Sciatic nerve (tissue), 2 donors: ENCODE results near the gene TRAF6. TPM values are rescaled to one million over a fixed set of nuclear protein-coding genes. Genes with fewer than 3 reads are reported as not detected.

ENCODE experiments used
- ATAC-seq: fragments of 200-7000 bp; cut with Tn5 transposase; one replicate; pipeline ENCODE4 v1.9.1; 2020; ENCODE audit warnings: mild to moderate bottlenecking, moderate library complexity
- DNase-seq: peaks from one replicate; pipeline ENCODE4 v3.0.0-alpha.2; 2020; ENCODE audit warnings: low spot score
- intact Hi-C: fragments of 100-400 bp; cut with DNase I; formaldehyde crosslinking; loops from one replicate; pipeline ENCODE4 v1.14.2; 2022
- total RNA-seq: library from RNA; stranded (reverse); fragmentation: NEBNext Ultra II Directional; extraction: Animal tissue kit (Norgen Biotek cat#: 25700); gene quantifications from one replicate; pipeline ENCODE4 v1.2.1, GENCODE V29; 2021
- donor health status: DM: no; HTN: no; CAD: no.
- donor health status: DM: no; HTN: no; CAD: no.

The TRAF6 gene
- total RNA-seq, 1 donor from 2014 or later = 16.6 TPM

GRCh38 chr11:36465449-36466163 is 44.5 kb downstream of the TRAF6 start:
- intact Hi-C loops = no loop called here
- DNase-seq = no peak
- no peak for ATAC-seq

GRCh38 chr11:36464720-36465119 is 45.4 kb downstream of the TRAF6 start:
- ATAC-seq (no peak), DNase-seq (no peak)
- intact Hi-C loops = no loop called here

DNA sequence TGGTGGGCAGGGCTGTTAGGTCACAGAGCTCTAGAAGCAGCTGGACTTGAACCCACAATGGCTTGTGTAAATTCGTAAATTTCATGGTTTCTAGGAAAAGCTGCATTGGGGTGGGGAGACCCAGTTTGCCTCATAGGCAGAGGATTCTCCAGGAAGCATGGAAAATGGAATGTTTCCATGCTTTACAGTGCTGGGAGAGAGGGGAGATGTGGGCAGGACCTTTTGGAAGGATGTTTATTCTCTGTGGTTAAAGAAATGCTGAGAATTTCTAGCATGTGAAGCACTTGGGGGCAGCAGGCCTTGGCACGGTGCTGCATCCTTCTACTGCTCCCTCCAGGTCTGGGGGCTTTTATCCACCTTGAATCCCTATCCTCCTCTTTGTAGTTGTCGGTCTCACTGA is 46.3 kb downstream of the TRAF6 start:
- no peak for ATAC-seq
- intact Hi-C loops = no loop called here
- no peak for DNase-seq

DNA sequence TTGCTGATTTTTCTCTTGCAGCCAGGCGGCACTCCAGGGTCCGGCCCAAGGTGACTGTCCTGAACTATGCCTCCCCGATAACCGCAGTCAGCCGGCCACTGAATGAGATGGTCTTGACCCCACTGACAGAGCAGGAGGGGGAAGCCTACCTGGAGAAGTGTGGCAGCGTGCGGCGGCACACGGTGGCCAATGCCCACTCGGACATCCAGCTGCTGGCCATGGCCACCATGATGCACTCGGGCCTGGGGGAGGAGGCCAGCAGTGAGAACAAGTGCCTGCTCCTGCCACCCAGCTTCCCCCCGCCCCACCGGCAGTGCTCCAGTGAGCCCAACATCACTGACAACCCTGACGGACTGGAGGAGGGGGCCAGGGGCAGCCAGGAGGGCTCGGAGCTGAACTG is 47.8 kb downstream of the TRAF6 start:
- DNase-seq (no peak), ATAC-seq (no peak)
- intact Hi-C loops = no loop called here

- DNase-seq = no peak
- intact Hi-C loops = no loop called here
- no peak for ATAC-seq
Observed at GRCh38 chr11:36460220-36460619, 49.9 kb downstream of the TRAF6 start.

DNA sequence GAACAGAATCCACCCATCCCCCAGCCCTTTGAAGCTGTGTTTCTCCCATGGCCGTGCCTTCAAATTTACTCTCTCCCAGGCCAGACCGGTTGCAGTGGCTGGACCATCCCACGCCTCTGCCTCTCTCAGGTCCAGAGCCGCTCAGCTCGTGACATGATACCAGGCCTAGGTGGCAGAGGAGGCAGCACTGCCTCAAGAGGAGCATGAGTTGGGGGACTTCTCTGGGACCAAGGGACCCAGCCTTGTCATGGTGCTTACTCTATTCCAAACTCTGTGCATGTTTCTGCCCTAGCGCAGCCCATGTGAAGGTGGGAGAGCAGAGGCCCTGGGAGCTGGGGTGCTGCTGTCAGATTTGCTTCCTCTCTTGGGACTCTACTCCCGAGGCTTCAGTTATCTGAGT is 51.0 kb downstream of the TRAF6 start:
- intact Hi-C loops = no loop called here
- ATAC-seq (no peak), DNase-seq (no peak)

DNA sequence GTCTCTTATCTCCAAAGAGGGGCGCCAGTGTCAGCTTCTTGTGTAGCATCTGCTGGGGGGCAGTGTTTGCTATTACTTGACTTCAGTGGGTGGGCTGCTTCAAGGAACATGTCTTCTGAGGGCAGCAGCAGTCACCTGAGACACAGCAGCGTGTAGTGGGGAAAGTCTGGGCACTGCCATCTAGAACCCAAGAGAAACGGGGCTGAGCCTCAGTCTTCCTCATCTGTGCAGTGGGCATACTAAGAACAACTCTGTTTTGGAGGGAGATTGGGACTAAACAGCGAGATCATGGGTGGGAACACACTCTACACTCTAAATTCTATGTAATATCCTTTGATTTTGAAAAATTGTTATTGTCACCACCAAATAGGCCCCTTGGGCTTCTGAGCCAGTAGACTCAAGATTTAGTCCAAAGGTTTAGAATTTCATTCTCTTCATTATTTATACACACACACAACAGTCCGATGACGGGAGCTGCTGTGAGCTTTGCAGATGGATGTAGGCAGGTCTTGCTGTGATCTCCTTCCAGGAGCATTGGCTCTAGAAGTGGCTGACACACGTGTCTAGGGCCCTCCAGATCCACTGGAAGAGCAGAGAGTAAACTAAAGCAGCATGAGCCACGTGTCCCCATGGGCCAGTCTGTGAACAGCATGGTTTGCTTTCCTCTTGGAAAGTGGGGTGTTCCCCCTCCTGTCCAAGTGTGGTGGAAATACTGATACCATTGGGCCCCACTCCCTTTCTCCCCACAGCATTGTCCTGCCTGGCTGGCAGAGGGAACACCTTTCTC is 51.8 kb downstream of the TRAF6 start:
- intact Hi-C loops = no loop called here
- DNase-seq (no peak), ATAC-seq (no peak)

GRCh38 chr11:36456156-36456555 is 53.9 kb downstream of the TRAF6 start:
- intact Hi-C loops = loop anchor here (1.0 kb wide), 1 partner anchor 30 kb away; no protein-coding TSS in a partner anchor
- ATAC-seq (peak; percentile 23), DNase-seq (no peak)

- intact Hi-C loops = loop anchor here (1.0 kb wide), 1 partner anchor 29 kb away; no protein-coding TSS in a partner anchor
- DNase-seq = peak; percentile 74
- peak; percentile 91 for ATAC-seq
Observed at GRCh38 chr11:36455658-36456111, 54.4 kb downstream of the TRAF6 start.

DNA sequence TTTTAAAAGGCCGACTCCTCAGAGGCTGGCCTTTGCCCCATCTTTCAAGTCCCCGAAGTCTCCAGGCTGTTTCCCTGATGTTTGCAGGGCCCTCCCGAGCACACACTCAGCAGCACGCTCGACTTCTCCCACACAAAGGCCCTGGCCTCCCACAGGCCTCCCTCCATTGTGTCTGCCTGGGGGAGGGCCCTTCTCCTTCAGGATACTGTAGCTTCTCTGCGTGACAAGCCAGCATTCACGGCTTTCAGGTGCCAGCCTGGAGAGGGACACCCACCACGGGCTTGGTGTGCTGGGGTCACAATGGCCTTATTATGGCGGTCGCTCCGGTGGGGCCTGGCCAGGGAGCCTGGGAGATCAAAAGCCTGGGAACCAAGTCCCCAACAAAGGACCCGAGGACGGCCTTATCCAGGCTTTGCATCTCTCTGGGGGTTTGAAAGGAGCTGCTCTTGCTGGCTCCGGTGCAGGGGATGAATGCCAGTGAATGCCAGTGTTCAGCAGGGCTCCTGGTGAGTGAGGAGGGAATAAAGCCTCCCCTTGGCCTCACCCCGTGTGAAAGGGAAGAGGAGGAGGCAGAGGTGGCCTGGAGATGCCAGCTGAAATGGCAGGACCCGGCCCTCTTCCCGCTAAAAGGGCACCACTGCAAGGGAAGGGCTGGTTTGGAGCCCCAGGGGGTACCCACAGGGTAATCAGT is 55.0 kb downstream of the TRAF6 start:
- DNase-seq (no peak), ATAC-seq (peak; percentile 5)
- intact Hi-C loops = no loop called here

DNA sequence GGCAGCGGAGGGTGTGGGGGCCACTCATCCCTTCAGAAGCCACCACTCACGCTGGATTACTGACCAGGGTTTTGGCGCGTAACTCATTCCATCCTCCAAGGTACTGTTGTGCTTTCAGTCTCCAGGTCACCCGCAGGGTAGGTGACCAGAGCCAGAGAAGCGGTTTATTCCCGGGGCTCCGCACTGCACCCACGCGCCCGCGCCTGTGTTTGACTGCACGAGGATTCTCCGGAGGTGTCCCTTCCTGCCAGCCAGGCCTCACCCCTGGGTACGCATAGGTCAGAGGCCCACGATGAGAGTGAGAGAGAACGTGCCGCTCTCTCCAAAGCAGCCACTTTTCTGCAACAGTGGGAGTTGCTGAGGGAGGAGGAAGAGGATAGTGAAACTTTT is 55.5 kb downstream of the TRAF6 start:
- intact Hi-C loops = no loop called here
- no peak for DNase-seq
- ATAC-seq = no peak

DNA sequence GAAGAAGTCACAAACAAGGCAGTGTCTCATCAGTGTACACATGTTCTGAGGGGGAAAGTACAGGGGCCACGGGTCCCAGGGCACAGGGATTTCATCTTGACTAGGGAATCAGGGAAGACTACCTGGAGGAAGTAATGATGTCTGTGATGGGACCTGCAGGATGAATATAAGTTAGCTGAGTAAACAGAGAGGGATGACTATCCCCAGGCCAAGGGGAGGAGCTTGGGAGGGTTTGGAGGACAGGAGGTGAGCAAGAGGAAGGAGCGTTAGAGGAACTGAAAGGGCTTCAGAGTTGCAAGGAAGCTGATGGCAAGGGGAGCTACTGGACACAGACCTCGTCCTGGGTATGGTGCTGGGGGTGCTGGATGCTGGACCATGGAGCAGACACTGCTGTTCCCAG is 56.4 kb downstream of the TRAF6 start:
- intact Hi-C loops = no loop called here
- DNase-seq (no peak), ATAC-seq (no peak)

- intact Hi-C loops = no loop called here
- DNase-seq (no peak), ATAC-seq (no peak)
Observed at GRCh38 chr11:36452961-36453360, 57.1 kb downstream of the TRAF6 start.

DNA sequence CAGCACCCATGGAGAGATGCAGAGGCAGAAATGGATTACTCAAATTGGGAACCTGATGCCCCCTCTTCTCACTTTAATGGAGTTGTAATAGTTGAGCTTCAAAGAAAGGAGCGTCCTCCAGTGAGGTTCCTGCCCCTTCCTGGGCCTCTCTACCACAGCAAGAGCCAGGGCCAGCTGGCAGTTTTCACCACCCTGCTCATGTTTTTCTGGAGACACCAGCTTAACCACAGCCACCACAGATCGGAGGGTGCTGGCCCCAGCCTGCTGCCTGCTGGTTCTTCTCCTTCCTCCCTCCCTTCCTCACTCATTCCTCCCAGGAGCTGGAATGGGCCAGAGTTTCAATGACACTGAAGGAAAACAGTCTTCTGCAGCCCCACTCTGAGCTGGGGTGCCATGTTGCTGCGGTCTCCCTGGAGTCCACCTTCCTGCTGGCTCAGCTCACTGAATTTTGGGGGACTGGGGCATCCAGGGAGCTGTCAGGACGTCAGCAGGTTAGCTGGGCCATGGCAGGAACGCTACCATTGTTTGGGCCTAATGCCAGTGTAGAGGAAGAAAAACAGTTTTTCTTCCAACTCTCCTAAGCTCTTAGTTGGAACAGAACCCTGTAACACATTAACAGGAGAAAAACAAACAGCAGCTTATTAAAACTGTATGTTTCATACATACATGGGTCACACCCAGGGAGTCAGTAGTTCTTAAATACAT is 57.7 kb downstream of the TRAF6 start:
- intact Hi-C loops = no loop called here
- DNase-seq (no peak), ATAC-seq (no peak)

DNA sequence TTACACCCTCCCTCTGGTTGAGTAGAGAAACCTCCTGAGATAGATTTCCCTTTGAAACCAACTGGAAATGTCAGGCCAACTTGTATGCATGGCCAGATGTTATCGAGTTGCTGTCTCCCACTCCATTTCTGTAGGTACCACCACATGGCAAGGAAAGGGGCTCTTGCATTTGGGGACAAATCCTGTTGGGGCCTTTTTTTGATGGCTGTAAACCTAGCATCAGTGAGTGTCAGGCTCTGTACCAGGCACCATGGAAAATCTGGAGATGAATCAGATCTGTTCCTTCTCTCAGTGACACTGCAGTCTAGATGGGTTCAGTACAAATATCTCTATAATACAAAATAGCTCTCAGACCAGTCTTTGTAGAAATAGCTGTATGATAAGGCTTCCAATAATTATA is 58.4 kb downstream of the TRAF6 start:
- DNase-seq = no peak
- ATAC-seq = no peak
- intact Hi-C loops = no loop called here

GRCh38 chr11:36451045-36451444 is 59.0 kb downstream of the TRAF6 start:
- DNase-seq (no peak), ATAC-seq (no peak)
- intact Hi-C loops = no loop called here

GRCh38 chr11:36450110-36450572 is 59.9 kb downstream of the TRAF6 start:
- intact Hi-C loops = no loop called here
- DNase-seq = no peak
- no peak for ATAC-seq

DNA sequence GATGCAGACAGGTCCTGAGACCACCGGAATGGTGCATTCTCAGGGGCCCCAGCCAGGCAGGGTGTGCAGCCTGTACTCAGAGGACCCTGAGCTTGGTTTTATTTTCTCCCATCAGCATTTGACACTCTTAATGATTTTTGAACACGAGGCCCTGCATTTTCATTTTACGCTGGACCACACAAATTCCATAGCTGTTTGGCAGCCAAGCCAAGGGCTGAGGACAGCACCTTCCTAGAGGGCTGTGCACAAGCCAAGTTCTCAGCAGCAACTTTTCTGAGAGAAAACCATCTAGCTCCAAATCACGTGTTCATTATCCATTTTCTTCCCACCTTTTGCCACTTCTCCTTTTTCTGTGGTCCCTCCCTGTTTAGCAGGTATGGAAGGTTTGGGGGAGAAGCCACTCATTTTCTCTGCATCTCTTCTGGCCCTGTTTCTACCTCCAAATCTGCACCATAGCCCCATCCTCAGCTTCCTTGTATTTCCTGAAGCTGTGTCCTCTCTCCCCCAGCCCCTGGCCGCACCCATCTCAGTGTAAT is 60.4 kb downstream of the TRAF6 start:
- intact Hi-C loops = no loop called here
- no peak for DNase-seq
- ATAC-seq = no peak

DNA sequence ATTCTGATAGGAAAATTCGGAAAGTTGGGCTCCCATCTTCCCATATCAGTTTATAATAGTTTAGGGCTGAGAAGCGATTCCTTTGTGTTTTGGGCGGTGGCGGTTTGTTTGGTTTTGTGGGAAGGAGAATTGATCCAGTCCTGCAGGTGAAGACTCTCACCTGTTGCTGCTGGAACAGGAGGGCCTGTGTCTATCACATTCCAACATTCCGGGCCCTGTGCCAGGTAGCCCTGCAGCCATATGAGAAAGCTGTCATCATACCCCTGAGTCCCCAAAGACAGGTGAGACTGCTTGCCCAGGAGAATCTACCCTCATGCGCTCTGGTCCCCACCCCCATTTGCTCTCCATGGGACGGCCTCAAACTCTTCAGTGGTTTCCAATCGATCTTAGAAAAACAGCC is 62.1 kb downstream of the TRAF6 start:
- DNase-seq = no peak
- intact Hi-C loops = no loop called here
- no peak for ATAC-seq
